HepG2 (cell line): Measurements from ENCODE around the gene UNC13D. TPM values are rescaled to one million over a fixed set of nuclear protein-coding genes. Genes with fewer than 3 reads are reported as not detected.

ENCODE experiments used
- CBFB ChIP-seq: sonication (generic); formaldehyde crosslinking; IDR thresholded peaks from 2 replicates; pipeline ENCODE4 v1.4.0; 2020; ENCODE audit warnings: missing genetic modification reagents
- CEBPB ChIP-seq: IDR thresholded peaks from 2 replicates; pipeline ENCODE4 v1.6.1; 2011; ENCODE audit warnings: low read depth, low read length, improper control_type of control experiment, borderline replicate concordance
- FOXA3 ChIP-seq: IDR thresholded peaks from 2 replicates; pipeline ENCODE4 v1.6.1; 2016; ENCODE audit warnings: missing genetic modification reagents, missing compliant biosample characterization
- GLMP ChIP-seq: sonication (generic); formaldehyde crosslinking; IDR thresholded peaks from 2 replicates; pipeline ENCODE4 v1.9.0; 2021; ENCODE audit warnings: missing genetic modification reagents, mild to moderate bottlenecking, borderline replicate concordance
- HHEX ChIP-seq: IDR thresholded peaks from 2 replicates; pipeline ENCODE4 v1.6.1; 2016; ENCODE audit warnings: control low read depth
- HNF1B ChIP-seq: sonication (generic); formaldehyde crosslinking; IDR thresholded peaks from 2 replicates; pipeline ENCODE4 v1.5.1; 2020; ENCODE audit warnings: mild to moderate bottlenecking, moderate library complexity, missing genetic modification reagents
- MAX ChIP-seq: IDR thresholded peaks from 2 replicates; pipeline ENCODE4 v1.6.1; 2012; ENCODE audit warnings: inconsistent platforms
- NAIF1 ChIP-seq: sonication (generic); formaldehyde crosslinking; IDR thresholded peaks from 2 replicates; pipeline ENCODE4 v1.5.0; 2020; ENCODE audit warnings: mild to moderate bottlenecking, missing genetic modification reagents, borderline replicate concordance
- NONO ChIP-seq, 2 experiments: fragments of 450-650 bp in 1 of 2; sonication (generic) in 1 of 2; formaldehyde crosslinking in 1 of 2; IDR thresholded peaks in 1 of 2; conservative IDR thresholded peaks in 1 of 2; 2 replicates each; pipeline versions ENCODE4 v1.6.1 to v1.8.0; 2017 to 2022; ENCODE audit warnings: mild to moderate bottlenecking in 1 of 2, missing genetic modification reagents in 1 of 2, moderate library complexity in 1 of 2
- POLR2A ChIP-seq, 2 experiments: IDR thresholded peaks; 2 replicates each; pipeline ENCODE4 v1.6.1; 2011; ENCODE audit warnings: low read depth in 2 of 2, low read length in 2 of 2, mild to moderate bottlenecking in 1 of 2, moderate library complexity in 1 of 2; ENCODE audit not compliant: insufficient read depth in 1 of 2
- RBM39 ChIP-seq: fragments of 200-400 bp; formaldehyde crosslinking; IDR thresholded peaks from one replicate; pipeline ENCODE4 v1.6.1; 2018; ENCODE audit warnings: antibody characterized with exemption, mild to moderate bottlenecking, low read depth, low read length; ENCODE audit not compliant: poor library complexity, severe bottlenecking
- SAP130 ChIP-seq: IDR thresholded peaks from 2 replicates; pipeline ENCODE4 v1.6.1; 2016; ENCODE audit warnings: low read depth
- SRSF1 ChIP-seq: fragments of 200-400 bp; formaldehyde crosslinking; optimal IDR thresholded peaks from 2 replicates; pipeline ENCODE3; 2017; ENCODE audit warnings: mild to moderate bottlenecking, low read depth, low read length, moderate library complexity
- TEF ChIP-seq: sonication (generic); formaldehyde crosslinking; IDR thresholded peaks from 2 replicates; pipeline ENCODE4 v1.5.0; 2020; ENCODE audit warnings: missing genetic modification reagents
- ZHX1 ChIP-seq: sonication (generic); formaldehyde crosslinking; IDR thresholded peaks from 2 replicates; pipeline ENCODE4 v1.8.1; 2022; ENCODE audit warnings: low read depth, mild to moderate bottlenecking, missing genetic modification reagents
- ZNF225 ChIP-seq: sonication (generic); formaldehyde crosslinking; IDR thresholded peaks from 2 replicates; pipeline ENCODE4 v1.4.0; 2020; ENCODE audit warnings: mild to moderate bottlenecking, missing genetic modification reagents
- ZNF274 ChIP-seq: sonication (generic); formaldehyde crosslinking; IDR thresholded peaks from 2 replicates; pipeline ENCODE4 v1.5.1; 2020; ENCODE audit warnings: mild to moderate bottlenecking, missing genetic modification reagents
- ZNF44 ChIP-seq: sonication (generic); formaldehyde crosslinking; IDR thresholded peaks from 2 replicates; pipeline ENCODE4 v1.5.1; 2020; ENCODE audit warnings: mild to moderate bottlenecking, missing genetic modification reagents
- ZNF564 ChIP-seq: sonication (generic); formaldehyde crosslinking; IDR thresholded peaks from 2 replicates; pipeline ENCODE4 v1.8.1; 2023; ENCODE audit warnings: mild to moderate bottlenecking, missing genetic modification reagents
- ZSCAN5A ChIP-seq: sonication (generic); formaldehyde crosslinking; IDR thresholded peaks from 2 replicates; pipeline ENCODE4 v1.8.0; 2022; ENCODE audit warnings: mild to moderate bottlenecking, missing genetic modification reagents, borderline replicate concordance
- polyA plus RNA-seq, 8 experiments: library from polyadenylated mRNA; depleted of rRNA in 3 of 8; stranded (reverse) in 7 of 8; unstranded in 1 of 8; fragments of >200 nt; fragmentation: Illumina TruSeq in 4 of 8; extraction: Trizol in 4 of 8; gene quantifications; 2 replicates each; pipeline versions ENCODE4 v1.2.1 to v1.2.3, GENCODE V29; 2011 to 2016; ENCODE audit warnings: low read depth in 4 of 8, missing spikeins in 1 of 8, mixed read lengths in 1 of 8; ENCODE audit not compliant: insufficient read depth in 1 of 8
- total RNA-seq, 5 experiments: library from RNA; depleted of rRNA; stranded (reverse); fragments of >200 nt; fragmentation: Illumina TruSeq; extraction: Trizol; gene quantifications; 2 replicates each; pipeline ENCODE4 v1.2.3, GENCODE V29; 2016; ENCODE audit warnings: low read depth in 1 of 5

Gene UNC13D
- total and polyA plus RNA-seq, 2 of the 13 experiments (the other 11 are each of a cell fraction or from before 2014, with no cell fraction given): 29.7 to 42.7 TPM

- peak; percentile 85 for TF ChIP-seq ZNF274
- peak; percentile 71 for TF ChIP-seq HNF1B (CRISPR knock-in tag)
- peak; percentile 36; the same call in 1 of the 2 replicates for TF ChIP-seq ZNF225
- TF ChIP-seq NONO (IDR thresholded peaks at IDR 0.05): no peak
- peak; percentile 73; the same call in 1 of the 2 replicates for TF ChIP-seq NONO (CRISPR knock-in tag; conservative IDR thresholded peaks at IDR 0.05)
- TF ChIP-seq CBFB (CRISPR knock-in tag): no peak
- peak; percentile 56 for TF ChIP-seq SAP130 (CRISPR knock-in tag)
- TF ChIP-seq ZSCAN5A (CRISPR knock-in tag): no peak
- TF ChIP-seq RBM39: peak; percentile 67
- no peak for TF ChIP-seq TEF (CRISPR knock-in tag)
- peak; percentile 54 for TF ChIP-seq FOXA3 (CRISPR knock-in tag)
- no peak for TF ChIP-seq ZNF564 (CRISPR knock-in tag)
- TF ChIP-seq POLR2A (IDR thresholded peaks at IDR 0.05; ENCODE audit: insufficient read depth in 1 of 2, low read depth in 2 of 2, low read length in 2 of 2): peak in 1 of 2 experiments; percentile 67; a peak in 2 of 4 replicates
- no peak for TF ChIP-seq GLMP
- no peak for TF ChIP-seq CEBPB
- TF ChIP-seq HHEX (CRISPR knock-in tag): no peak
- no peak for TF ChIP-seq ZNF44 (CRISPR knock-in tag)
- TF ChIP-seq MAX: peak; percentile 87
- no peak for TF ChIP-seq ZHX1
- no peak for TF ChIP-seq NAIF1 (CRISPR knock-in tag)
- TF ChIP-seq SRSF1: peak; percentile 31
These were observed 981 bp upstream of the UNC13D start (continued) for GRCh38 chr17:75845058-75845711.
